DMS114 treated with DMSO at 0.1 percent for 48 hours (cell line): Measurements from ENCODE around the gene TRIP12.
"Not testable (repeated sequence)": the region's sequence is repeated elsewhere in the genome, so short reads cannot be mapped to it uniquely, and the experiment has no call there.

Source experiments
- DNase-seq: peaks from one replicate; lab custom pipeline; 2025; ENCODE audit not compliant: unreplicated experiment; lab: John Stamatoyannopoulos, UW

TRIP12 gene

DNA sequence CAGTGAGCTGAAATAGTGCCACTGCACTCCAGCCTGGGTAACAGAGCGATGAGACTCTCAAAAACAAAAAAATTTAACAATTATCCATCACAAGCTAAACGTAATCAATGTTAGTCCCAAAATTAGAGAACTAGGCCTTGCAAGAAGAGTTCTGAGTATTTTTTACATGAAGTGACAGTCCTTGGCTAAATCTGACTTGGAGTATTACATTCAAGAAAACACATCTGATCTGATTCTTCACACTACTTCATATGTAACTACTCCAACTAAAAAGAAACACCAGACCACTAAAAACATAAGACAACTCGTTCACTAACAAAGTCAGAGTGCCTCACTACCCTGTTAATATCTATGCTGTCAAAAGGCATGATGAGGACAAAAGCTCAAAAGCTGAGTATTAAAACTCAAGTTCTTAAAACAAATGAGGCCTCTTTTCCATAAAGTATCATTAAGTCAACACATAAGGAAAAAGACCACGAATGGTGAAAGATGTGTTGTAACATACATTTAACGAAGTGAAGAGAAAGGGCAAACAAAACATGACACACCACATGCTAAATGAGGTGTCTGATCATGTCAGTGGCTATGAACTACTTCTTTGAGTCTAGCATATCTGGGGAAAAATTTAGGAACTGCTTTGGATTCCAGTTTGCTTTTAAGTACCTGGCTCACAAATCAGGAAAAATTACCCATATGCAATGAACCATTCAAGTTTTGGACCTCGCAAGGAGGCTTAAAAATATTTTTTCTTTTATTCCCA, 42.4 kb downstream of the TRIP12 start:
- DNase-seq: no peak

DNA sequence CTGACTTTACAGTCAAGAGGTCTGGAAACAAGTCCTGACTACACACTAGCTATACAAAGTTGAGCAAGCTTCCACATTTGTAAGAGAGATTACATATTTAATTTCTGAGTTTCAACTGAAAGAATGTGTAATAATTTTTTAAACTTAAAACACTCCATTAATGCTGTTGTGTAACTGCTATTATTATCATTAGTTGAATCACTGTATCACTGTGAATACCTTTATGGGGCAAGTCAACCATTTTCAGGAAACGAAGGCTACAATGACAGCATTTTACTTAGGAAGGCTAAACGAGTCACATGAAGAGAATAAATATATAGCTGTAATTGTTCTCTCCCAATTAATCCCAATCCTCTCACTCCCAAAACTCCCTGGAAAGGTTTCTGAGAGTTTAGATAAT, 46.3 kb downstream of the TRIP12 start:
- DNase-seq: no peak

DNA sequence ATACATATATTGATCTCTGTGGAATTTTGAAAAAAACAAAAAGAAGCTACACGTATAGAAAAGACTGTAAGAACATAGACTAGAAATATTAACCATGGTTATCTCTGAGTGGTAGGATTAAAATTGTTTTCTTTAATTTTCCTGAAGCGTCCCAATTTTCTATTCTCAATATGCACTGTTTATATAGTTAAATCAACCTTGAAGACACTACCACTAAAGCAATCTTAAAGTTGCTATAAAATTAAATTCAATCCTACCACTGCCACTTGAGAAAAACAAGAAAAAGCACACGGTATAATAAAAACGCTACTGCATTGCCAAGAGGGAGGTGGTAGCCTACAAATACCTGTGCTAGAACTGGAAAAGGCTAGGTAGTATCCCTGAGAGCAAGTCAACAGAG, 47.2 kb downstream of the TRIP12 start:
- DNase-seq: no peak

- DNase-seq: no peak
These were observed 48.7 kb downstream of the TRIP12 start for GRCh38 chr2:229873123-229873581.

DNA sequence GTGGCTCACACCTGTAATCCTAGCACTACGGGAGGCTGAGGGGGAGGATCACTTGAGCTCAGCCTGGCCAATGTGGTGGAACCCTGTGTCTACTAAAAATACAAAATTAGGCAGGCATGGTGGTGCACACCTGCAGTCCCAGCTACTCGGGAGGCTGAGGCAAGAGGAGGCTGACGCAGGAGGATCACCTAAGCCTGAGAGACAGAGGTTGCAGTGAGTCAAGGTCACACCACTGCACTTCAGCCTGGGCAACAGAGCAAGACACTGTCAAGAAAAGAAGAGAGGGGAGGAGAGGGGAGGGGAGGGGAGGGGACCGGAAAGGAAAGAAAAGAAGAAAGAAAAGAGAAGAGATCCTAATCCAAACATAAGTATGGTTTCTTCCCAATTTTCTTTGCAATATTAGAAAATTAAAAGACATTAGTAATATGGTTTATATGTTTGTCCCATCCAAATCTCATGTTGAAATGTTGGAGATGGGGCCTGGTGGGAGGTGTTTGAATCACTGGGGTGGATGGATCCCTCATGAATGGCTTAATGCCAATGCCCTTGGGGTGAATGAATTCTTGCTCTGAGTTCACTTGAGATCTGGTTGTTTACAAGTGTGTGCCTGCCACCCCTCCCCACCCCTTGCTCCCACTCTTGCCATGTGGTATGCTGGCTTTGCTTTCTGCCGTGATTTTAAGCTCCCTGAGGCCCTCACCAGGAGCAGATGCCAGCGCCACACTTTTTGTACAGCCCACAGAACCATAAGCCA, 50.7 kb downstream of the TRIP12 start:
- DNase-seq: no peak

DNA sequence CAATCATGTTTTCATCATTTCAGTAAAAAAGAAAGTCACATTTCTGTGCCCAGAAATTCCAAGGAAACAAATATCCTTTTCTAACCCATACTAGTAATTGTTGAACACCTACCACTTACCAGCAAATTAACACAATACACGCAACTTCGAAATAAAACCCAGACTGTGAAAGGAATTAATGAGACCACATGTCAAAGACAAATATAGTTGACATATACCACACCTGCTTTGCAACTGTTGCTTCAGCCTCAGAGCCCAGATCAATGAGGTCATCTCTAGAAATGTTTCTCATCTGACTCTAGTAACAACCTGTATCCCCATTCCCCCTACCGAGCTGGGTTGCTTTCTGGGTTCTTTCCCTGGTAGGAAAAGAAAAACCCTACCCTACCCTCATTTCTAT, 52.6 kb downstream of the TRIP12 start:
- DNase-seq: no peak

- DNase-seq: no peak
These were observed 53.0 kb downstream of the TRIP12 start for GRCh38 chr2:229868794-229869193.

DNA sequence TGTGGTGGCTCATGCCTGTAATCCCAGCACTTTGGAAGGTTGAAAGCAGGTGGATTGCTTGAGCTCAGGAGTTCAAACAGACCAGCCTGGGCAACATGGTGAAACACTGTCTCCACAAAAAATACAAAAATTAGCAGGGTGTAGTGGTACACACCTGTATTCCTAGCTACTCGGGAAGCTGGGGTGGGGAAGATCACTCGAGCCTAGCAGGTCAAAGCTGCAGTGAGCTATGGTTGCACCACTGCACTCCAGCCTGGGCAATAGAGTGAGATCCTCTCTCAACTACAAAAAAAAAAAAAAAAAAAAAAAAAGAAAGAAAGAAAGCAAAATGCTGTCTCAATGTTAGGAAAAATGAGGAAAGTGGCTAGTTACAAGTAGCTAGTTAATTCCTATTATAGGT, 56.8 kb downstream of the TRIP12 start:
- DNase-seq: no peak

- no peak for DNase-seq
These were observed 60.4 kb downstream of the TRIP12 start for GRCh38 chr2:229861431-229861830.

DNA sequence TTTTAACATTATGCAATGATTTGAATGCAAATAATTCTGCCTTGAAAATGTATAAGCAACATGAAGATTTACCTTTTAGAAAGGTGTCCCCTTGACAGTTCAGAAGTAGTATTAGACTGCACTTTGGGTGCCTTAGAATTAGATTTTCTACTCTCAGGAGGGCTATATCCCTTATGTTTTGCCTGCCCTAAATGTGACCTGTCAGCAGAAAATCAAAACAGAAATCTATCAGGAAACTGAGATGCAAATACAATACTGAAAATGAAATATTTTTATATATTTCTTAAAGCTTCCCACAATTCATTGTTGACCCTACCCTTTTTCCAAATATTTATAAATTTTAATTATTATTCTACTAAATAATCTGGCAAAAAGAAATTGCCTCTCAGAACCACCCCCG, 61.5 kb downstream of the TRIP12 start:
- DNase-seq: no peak

- DNase-seq: no peak
These were observed 63.5 kb downstream of the TRIP12 start for GRCh38 chr2:229858351-229858750.

GRCh38 chr2:229857634-229858033, 64.2 kb downstream of the TRIP12 start:
- no peak for DNase-seq

DNA sequence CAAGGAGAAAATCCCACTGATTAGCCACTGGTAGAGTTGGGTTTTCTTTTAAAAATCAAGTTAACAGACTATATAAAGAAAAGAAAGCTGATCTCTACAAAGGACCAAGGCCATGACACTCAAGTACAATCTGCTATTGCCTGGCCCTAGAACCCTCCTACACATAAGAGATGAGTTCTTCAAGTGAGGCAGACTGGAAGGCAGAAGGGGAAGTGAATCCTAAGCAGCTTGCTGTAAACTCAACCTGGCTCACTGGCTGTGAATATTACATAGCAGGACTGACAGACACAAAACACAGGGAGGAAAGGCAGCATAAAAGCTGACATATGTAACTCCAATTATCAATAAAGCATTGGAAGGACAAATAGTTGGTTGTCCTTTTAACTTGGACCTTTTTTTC, 65.4 kb downstream of the TRIP12 start:
- DNase-seq: no peak

DNA sequence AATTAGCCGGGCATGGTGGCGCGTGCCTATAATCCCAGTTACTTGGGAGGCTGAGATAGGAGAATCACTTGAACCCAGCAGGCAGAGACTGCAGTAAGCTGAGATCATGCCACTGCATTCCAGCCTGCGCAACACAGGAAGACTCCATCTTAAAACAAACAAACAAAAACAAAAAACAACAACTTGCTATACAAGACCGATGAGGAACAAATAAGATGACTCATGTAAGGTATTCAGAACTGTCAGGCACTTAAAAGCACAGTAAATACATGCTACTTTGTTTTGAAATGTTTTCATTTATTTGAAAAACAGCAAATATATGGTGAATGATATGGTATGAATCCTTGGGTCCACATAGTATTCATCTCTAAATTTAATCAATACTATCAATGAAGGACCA, 66.7 kb downstream of the TRIP12 start:
- no peak for DNase-seq

DNA sequence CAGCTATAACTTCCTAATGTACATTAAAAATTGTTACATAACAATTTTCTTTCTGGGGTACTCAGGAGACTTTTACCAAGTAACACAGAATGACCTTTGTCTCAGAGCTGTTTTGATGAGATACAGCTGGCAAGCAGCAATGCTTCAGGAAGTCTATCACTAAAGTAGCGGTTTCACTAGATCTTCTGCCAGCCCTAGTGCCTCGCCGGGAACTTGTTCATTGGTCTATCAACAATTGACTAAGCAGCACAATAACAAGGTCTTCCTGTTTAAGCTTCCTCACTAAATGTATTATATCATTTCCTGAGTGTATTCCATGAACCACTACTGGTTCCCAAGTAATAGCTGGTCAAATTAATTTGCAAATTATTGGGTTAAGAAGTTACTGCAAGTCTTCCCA, 69.2 kb downstream of the TRIP12 start:
- DNase-seq: no peak

GRCh38 chr2:229851870-229852269, 69.9 kb downstream of the TRIP12 start:
- DNase-seq: no peak

- DNase-seq: not testable (repeated sequence)
These were observed 71.2 kb downstream of the TRIP12 start for GRCh38 chr2:229850355-229851275.

- DNase-seq: no peak
These were observed 72.7 kb downstream of the TRIP12 start for GRCh38 chr2:229849073-229849472.

DNA sequence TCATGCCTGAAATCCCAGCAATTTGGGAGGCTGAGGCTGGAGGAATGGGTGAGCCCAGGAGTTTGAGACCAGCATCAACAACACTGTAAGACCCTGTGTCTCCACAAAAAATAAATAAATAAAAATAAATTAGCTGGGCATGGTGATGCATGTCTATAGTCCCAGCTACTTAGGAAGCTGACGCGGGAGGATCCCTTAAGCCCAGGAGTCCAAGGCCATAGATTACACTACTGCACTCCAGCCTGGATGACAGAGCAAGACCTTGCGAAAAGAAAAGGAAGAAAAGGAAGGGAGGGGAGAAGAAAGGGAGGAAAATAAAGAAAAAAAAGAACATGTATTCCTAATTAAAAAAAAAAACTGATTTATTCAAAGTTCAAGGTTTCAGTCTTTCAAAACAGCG, 78.2 kb downstream of the TRIP12 start:
- DNase-seq: no peak

GRCh38 chr2:229838729-229839128, 83.1 kb downstream of the TRIP12 start:
- DNase-seq: no peak

DNA sequence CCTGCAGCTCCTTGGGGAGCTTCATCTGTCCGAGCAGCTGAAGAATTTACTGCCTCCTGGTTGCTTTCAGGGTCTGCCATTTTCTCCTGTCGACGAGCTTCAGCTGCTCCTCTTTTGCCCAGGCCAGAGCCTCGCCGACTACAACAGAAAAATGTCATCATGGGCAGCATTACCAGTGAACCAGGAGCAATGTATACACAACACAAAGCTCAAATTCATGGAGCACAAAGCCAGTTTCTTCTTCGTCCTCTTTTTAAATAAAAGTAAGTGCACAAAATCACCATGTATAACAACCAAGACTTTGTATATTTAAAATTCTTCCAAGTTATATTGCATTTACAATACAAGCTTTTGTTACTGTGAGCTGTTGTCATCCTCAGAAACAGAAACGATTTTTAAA, 85.0 kb downstream of the TRIP12 start:
- DNase-seq: no peak
